DND-41 (cell line): ENCODE measurements around the gene ZMIZ1.

Experiments used
- ATAC-seq: fragments of 200-7000 bp; cut with Tn5 transposase; 3 replicates; pipeline ENCODE4 v1.9.1; 2021; ENCODE audit warnings: low read depth; ENCODE audit not compliant: insufficient read depth
- DNase-seq: peaks from one replicate; pipeline ENCODE4 v3.0.0-alpha.2; 2020
- H2AFZ ChIP-seq: 2 replicates; pipeline ENCODE4 v1.6.0; 2012; ENCODE audit warnings: low read depth, low read length
- H3K27ac ChIP-seq: 2 replicates; pipeline ENCODE4 v1.5.1; 2012; ENCODE audit warnings: low read length, inconsistent platforms
- H3K27me3 ChIP-seq: fragments of 200-600 bp; sonication (generic); 2 replicates; pipeline ENCODE4 v1.6.0; 2012; ENCODE audit warnings: low read length, mild to moderate bottlenecking, inconsistent platforms; ENCODE audit not compliant: insufficient read depth, poor library complexity
- H3K36me3 ChIP-seq: 2 replicates; pipeline ENCODE4 v1.5.1; 2012; ENCODE audit warnings: low read length, inconsistent platforms; ENCODE audit not compliant: insufficient read depth
- H3K4me1 ChIP-seq: 2 replicates; pipeline ENCODE4 v1.5.1; 2012; ENCODE audit warnings: mild to moderate bottlenecking, low read length; ENCODE audit not compliant: insufficient read depth
- H3K4me2 ChIP-seq: 2 replicates; pipeline ENCODE4 v1.6.0; 2012; ENCODE audit warnings: mild to moderate bottlenecking, moderate library complexity, low read length, inconsistent platforms; ENCODE audit not compliant: insufficient read depth
- H3K4me3 ChIP-seq, 2 experiments: fragments of 200-600 bp in 1 of 2; shearing (Covaris generic) in 1 of 2; 2 replicates each; pipeline ENCODE4 v1.5.1; 2012 to 2016; ENCODE audit warnings: inconsistent platforms in 2 of 2, low read length in 2 of 2, mild to moderate bottlenecking in 2 of 2, low read depth in 1 of 2, moderate library complexity in 1 of 2
- H3K79me2 ChIP-seq: 2 replicates; pipeline ENCODE4 v1.6.0; 2012; ENCODE audit warnings: low read length, inconsistent platforms; ENCODE audit not compliant: insufficient read depth
- H3K9ac ChIP-seq: 2 replicates; pipeline ENCODE4 v1.6.0; 2012; ENCODE audit warnings: low read depth, mild to moderate bottlenecking, inconsistent platforms, low read length, moderate library complexity
- H3K9me3 ChIP-seq: 2 replicates; pipeline ENCODE4 v1.5.1; 2012; ENCODE audit warnings: low read length, moderate library complexity, mild to moderate bottlenecking, inconsistent platforms; ENCODE audit not compliant: insufficient read depth, severe bottlenecking
- H4K20me1 ChIP-seq: 2 replicates; pipeline ENCODE4 v1.6.0; 2012; ENCODE audit warnings: low read length; ENCODE audit not compliant: insufficient read depth
- CTCF ChIP-seq: IDR thresholded peaks from 2 replicates; pipeline ENCODE4 v1.5.1; 2012; ENCODE audit warnings: borderline replicate concordance, low read length, moderate library complexity, mild to moderate bottlenecking; ENCODE audit not compliant: poor library complexity, severe bottlenecking; ENCODE audit errors: extremely low read depth
- EZH2 ChIP-seq: IDR thresholded peaks from 3 replicates; pipeline ENCODE4 v1.6.1; 2012; ENCODE audit warnings: borderline replicate concordance, low read depth, mild to moderate bottlenecking, moderate library complexity, low read length, inconsistent platforms; ENCODE audit not compliant: severe bottlenecking

Gene ZMIZ1

GRCh38 chr10:79244841-79245504, 176.2 kb downstream of the ZMIZ1 start:
- DNase-seq: no peak
- Histone ChIP-seq H4K20me1 (peaks cover 57% of the 10 kb centered on the region), H3K4me2 (no peak overlapping the region), H3K27ac (no peak overlapping the region), H3K4me3 (no peak overlapping the region), H3K36me3 (no peaks in the 10 kb centered on the region), H3K4me1 (no peaks in the 10 kb centered on the region), H3K27me3 (no peaks in the 10 kb centered on the region), H3K9me3 (no peaks in the 10 kb centered on the region), H3K9ac (no peak overlapping the region), H2AFZ (no peak overlapping the region), H3K79me2 (no peaks in the 10 kb centered on the region)
- no peak for ATAC-seq
- TF ChIP-seq CTCF (no peak), EZH2 (no peak)

GRCh38 chr10:79245539-79246208, 176.9 kb downstream of the ZMIZ1 start:
- H3K79me2 ChIP-seq: no peaks in the 10 kb centered on the region
- H3K27ac ChIP-seq: no peak overlapping the region
- H3K4me3 ChIP-seq: no peak overlapping the region

GRCh38 chr10:79246209-79246581, 177.4 kb downstream of the ZMIZ1 start:
- TF ChIP-seq CTCF (no peak), EZH2 (no peak)
- no peak overlapping the region for H3K9ac ChIP-seq
- no peaks in the 10 kb centered on the region for H3K79me2 ChIP-seq
- H3K4me3 ChIP-seq: no peak overlapping the region
- H3K4me1 ChIP-seq: no peaks in the 10 kb centered on the region
- ATAC-seq (no peak), DNase-seq (no peak)
- H3K9me3 ChIP-seq: no peaks in the 10 kb centered on the region
- no peak overlapping the region for H3K4me2 ChIP-seq
- H3K27me3 ChIP-seq: no peaks in the 10 kb centered on the region
- no peak overlapping the region for H3K27ac ChIP-seq
- H3K36me3 ChIP-seq: no peaks in the 10 kb centered on the region
- peaks cover 67% of the 10 kb centered on the region for H4K20me1 ChIP-seq
- no peak overlapping the region for H2AFZ ChIP-seq

More at GRCh38 chr10:79245539-79246208, 176.9 kb downstream of the ZMIZ1 start:
- ATAC-seq (no peak), DNase-seq (no peak)
- Histone ChIP-seq H3K9ac (no peak overlapping the region), H3K4me1 (no peaks in the 10 kb centered on the region), H3K9me3 (no peaks in the 10 kb centered on the region), H3K27me3 (no peaks in the 10 kb centered on the region), H3K4me2 (no peak overlapping the region), H3K36me3 (no peaks in the 10 kb centered on the region), H2AFZ (no peak overlapping the region), H4K20me1 (peaks cover 63% of the 10 kb centered on the region)
- no peak for TF ChIP-seq EZH2
- no peak for TF ChIP-seq CTCF
